Measurements from ENCODE around the gene NKX2-4.
A peak's percentile ranks its signal among the peaks of the same experiment; 100 is the strongest.
"Not testable (repeated sequence)": the region's sequence is repeated elsewhere in the genome, so short reads cannot be mapped to it uniquely, and the experiment has no call there.

Gene NKX2-4

DNA sequence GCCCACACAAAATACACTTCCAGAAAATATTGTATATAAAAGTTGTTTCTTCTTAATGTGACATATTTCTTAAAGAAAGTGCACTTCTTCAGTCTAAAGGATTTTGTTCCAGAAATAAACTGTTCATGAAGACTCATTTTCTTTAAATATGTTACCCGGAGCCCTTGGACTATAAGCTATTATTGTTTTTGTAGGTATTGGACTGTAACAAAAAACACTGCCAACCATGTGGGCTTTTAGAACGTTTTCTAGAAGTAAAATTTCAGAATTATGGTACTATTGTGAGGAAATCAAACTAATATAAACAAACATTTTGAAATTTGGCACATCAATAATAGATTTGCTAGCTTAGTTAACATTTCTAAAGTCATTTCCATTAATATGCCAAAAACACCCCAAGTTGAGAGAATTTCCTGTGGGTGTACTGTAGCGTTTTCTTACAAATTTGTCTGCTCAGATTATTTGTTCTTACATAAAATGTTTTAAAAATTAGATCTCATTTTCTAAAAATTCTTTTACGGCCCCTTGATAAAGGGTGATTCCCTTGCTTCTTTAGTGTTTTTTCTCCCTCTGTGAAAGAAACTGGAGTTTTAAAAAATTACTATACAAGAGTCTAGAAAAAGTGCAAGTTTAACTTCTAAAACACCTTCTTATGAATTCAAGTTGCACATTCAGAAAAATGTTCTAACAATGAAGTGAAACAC lies 3.4 kb downstream of the NKX2-4 start:
- no peak for DNase-seq

DNA sequence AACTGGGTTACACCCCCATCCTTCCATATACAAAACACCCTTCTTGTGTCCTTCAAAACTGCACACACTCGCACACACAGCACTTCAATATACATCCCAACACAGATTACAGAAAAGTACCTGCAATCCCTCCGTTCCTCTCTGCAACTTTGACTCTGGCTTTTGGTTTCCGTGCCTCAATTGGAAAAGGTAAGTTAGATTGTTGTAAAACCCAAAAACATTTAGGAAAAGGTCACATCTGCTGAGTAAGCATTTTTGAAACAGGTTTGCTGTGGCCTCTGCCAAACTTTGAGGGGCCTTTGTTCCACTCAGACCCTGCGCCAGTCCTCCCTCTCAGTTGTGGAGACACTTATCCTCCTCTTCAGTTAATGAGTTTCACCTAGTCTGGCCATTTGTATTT lies 4.2 kb downstream of the NKX2-4 start:
- DNase-seq, result peak; percentile 53

DNA sequence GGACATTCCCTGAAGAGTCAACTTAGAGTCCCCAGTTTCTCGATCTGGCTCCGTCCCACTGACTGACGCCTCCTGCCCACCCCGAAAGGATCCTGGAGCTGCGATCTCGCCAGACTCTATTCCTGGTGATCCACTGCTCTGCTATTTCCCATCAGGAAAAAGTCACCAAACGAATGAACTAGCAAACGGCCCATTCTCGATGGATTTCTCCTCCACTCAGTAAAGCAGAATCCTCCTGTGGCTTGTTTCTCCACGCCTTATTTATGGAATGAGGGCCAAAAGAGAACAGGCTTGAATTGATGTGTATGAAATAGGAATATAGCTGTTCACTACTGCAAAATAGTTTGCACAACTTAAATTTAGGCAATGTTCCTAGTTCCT lies 5.4 kb downstream of the NKX2-4 start:
- DNase-seq, result no peak

DNA sequence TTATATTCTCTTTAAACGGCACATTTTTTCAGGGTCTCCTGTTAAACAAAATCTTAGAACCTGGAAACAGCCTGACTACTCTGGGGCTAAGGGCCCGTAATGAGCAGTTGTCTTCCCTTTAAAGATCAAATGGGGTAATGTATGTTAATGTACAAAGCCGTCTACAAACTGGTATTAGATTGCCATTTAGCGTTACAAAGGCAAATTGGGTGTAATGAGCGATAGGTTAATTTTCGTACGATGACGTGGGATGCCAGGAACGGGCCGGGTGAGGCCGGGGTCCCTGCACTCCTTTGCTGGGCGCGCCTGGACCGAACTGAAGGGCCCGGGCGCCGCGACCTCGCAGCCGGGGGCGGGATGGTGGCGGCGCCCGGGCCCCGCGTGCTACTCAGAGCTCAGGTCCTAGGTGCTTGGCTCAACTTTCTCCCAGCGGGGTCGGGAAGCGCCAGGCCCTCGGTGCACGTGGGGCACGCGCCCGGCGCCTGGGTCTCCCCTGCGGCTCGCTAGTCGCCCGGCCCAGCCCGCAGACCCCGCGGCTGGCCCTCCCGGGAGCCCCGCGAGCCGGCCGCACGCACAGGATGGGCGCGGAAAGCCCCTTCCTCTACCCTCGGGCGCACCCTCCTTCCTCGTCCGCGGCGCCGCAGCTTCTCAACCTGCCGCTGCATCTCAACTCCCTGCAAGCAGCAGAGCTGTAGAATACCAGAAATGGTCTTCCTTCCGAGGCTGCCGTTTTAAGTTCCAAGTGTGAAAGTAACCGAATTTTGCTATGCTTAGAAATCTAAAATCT lies 5.9 kb downstream of the NKX2-4 start:
- DNase-seq, result peak; percentile 72

DNA sequence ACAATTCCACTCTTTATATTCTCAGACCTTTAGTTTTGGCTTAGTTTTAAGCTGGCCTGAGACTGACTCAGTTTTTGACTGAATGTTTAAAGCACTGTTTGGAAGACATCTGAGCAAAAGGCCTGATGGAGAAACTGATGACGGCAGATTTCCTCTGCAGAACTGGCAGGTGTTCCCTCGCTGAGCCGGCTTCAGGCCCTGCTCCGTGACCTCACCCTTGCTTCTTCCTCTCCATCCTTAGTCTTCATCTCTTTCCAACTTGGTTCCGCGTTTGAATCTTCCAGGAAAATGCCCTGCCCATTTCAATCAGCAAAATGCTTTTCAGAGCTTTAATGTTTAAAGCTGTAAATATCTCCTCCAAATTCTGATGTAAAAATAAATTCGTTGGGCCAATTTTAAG lies 6.6 kb downstream of the NKX2-4 start:
- DNase-seq, result peak; percentile 38

DNA sequence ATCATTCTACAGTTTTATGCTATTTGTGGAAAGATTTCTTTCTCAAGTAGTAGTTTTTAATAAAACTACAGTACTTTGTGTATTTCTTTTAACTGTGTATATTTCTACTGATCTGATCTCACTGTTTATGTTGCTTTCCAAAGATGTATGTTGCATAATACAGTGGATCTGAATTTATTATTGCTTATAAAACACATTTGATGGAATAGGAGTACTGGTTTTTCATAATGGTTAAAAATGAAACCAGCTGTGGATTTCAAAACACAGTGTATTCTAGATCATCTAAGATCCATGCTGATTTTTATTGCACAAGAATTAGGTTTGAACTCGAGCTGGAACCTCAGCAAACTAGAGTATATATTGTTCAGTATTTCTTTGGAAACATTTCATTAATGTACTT lies 8.0 kb downstream of the NKX2-4 start:
- DNase-seq, result no peak

DNA sequence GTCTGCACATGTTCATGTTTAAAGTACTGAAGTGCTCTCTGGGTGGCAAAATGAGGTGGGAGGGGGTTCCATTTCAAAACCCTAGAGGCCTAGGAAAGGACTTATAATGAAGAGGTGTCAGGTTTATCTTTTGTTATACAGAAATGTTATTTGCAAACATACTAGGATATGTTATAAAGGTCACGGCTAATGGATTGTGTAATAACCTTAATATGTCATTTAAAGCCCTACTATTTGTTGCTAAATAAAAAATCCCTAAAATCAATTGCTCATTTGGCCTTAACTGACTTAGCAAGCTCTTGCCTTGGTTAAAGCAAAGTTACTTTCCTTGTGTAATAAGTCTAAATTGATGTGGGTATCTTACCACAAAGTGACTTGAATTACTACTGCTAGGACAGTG lies 8.8 kb downstream of the NKX2-4 start:
- DNase-seq, result no peak

DNA sequence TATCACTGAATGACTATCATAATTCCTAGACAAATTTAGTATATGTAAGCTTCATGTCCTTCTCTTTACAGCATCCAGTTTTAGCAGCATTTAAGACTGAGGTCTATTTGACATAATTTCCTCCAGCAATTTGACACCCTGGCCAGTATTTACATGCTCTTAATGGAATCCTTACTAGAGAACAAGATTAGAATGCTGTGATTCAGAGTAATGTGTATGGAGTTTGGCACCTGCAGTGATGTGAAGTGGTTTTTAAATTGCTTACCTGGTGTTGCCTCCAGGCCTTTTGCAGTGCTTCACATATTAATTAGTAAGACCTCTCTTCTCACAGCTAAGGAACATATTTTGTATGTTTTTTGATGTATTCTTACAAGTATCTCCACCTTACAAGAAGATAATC lies 9.8 kb downstream of the NKX2-4 start:
- DNase-seq, result no peak

DNA sequence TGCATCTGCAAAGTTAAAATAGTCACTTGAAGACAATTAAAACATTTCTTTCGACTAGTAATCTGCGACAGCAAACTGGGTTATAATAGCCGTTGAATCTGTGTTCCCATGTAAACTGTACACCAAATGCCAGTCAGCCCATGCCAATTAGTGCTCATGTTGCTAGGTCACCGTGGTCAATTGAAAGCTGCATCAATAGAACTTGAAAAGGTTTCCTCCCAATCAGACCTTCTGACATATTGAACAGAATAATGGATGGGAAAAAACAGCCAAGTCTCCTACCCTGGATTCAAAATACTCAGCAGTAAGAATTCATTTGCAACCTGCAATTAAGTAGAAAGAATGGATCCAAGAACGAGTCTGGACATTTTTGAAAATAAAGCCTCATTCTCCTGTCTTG lies 11.2 kb downstream of the NKX2-4 start:
- no peak for DNase-seq

DNA sequence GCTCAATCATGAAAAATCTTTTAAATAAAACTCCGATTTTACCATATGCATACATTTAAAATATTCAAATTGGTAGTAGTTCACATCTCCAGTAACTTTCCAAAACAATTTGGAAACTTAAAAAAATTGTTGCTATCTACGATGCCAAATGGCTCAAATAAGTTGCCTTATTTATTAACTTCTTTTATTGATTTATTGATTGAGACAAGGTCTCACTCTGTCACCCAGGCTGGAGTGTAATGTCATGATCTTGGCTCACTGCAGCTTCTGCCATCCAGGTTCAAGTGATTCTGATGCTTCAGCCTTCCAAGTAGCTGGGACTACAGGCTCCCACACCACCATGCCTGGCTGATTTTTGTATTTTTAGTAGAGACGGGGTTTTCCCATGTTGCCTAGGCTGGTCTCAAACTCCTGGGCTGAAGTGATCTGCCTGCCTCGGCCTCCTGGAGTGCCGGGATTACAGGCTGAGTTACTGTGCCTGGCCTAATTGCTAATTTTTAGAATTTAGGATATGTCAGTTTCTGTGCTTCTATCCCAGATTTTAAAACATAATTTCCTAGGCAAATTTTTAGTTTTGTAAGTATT lies 12.9 kb downstream of the NKX2-4 start:
- no peak for DNase-seq

DNA sequence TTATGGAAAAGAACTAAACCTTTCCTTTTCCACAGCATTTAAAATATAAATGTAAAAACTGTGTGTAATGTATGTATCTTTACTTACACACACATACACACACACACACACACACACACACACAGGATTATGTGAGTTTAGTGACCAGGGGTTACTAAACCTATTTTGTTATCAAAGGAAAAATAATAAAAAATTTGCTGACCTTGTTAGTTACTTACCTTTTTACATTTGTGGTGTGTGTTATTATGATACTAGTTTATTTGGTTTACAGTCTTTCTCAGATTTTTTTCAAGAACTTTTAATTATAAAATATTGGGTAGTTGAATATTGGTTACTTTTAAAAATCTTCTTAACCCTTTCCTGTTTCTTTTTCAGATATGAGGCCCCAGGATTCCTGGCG lies 15.7 kb downstream of the NKX2-4 start:
- no peak for DNase-seq

DNA sequence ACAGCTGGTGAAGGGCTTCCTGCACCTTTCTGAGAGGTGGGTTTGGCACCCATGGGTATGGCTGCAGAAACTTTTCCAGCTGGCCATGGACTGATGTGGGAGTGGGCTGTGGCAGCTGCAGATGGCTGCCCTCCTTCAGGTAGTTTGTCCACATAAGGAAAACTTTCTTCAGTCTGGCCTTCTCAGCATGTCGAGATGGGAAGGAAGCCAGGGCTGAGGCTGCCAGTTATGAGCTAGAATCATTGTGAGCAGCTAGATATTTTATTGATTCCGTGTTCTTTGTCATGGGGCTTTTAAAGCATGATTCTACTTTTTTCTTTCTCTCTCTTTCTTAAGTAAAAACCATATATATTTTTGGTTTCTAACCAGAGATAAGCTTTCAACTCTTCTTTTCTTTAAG lies 16.6 kb downstream of the NKX2-4 start:
- DNase-seq, result no peak

DNA sequence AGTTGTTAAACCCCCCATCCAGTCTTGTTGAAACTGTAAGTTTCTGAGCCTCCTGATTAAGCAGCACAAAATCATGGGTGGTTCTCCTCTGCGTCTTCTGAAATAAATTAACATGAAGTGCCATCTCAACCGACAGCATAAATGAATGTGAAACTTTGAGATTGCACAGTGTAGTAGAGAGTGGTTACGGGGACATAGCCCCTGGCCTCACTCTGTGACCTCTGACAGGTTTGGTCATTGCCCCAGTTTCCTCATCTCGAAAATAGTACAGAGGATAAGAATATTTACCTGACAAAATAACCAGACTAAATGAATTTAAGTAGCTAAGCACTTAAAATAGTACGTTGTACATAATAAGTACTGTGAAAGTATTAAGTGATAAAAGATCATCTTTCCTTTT lies 19.1 kb downstream of the NKX2-4 start:
- no peak for DNase-seq

DNA sequence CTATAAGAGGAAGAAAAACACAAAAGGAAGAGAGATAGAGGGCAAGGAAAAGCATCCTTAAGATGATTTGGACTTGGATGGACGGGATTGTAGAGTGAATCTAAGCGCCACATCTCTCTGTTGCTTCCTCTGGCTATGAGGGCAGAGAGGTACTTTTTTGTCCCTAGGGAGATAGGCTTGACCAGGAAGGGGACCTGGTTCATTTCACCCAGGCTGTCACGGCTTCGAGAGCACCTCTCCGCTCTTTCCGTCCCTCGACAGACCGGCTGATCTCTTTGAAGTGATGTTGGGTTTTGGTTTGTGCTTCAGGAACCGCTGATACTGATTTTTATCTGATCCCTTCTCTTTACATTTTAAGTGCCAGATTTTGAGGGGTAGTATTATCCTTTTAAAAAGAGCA lies 19.6 kb downstream of the NKX2-4 start:
- DNase-seq, result no peak

DNA sequence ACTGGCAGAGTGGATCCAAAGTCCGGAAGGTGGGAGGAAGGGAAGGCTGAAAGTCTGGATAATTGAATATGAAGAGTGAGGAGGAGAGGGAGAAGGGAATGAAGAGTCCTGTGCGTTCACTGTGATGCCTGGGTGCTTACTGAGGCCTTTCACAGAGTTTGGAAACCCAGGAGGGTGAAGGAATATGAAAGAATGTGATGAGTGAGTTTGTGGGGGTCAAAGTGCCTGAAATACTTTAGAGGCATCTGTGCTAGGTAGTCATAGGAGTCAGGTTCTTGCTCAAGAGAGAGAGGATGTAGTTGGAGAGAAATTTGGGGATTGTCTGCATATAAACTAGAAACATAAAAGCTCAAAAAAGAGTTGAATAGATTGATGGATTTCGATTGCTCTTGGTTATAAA lies 20.7 kb downstream of the NKX2-4 start:
- no peak for DNase-seq

DNA sequence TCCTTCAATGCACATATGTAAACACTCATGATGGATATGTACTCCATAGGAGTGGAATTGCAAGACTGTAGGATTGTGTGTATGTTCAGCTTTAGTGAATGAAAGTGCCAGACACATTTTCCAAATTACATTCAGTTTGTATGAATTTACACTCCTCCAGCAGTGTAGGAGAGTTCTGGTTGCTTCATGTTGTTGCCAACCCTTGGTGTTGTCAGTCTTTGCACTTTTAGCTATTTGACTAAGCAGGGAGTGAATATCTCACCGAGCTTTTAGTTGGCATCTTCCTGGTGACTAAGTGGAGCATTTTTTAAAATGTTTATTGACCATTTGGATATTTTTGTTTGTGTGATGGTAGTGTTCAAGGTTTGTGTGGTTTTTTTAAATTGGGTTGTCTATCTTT lies 23.9 kb downstream of the NKX2-4 start:
- DNase-seq, result no peak

DNA sequence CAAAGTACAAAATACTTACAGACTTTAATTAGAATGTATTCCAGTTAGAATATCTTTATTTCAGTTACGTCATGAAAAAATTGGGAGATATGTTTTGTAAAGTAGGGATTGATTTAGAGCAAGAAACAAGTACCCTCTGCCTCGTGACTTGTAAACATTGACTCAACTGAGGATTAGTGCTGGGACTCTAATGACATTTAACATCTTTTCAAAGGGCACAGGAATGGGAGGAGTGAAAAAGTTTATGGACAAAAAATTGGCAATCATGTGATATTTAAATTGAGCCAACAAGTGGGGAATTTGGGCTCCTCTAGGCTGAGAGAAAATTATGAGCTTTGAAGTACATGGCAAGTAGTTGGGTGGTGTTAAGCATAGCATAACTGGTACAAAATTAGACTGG lies 25.3 kb downstream of the NKX2-4 start:
- DNase-seq, result no peak

DNA sequence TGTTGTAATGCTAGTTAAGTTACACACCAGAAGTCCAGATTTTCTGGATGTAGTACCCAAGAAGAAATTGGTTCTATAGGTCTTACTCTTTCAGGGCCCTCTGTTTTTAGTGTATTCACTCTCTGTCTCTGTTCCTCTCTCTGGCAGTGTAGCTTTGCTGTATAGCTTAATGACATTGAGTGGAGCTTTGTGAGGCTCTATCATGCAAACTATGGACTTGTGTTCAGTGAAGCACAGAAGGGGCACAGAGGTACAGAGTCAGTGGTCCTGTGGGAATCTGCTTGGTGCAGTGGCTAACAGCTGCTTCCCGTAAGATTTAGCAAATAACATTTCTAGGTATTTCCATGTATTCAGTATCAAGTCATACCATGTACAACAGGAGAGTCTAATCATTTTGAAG lies 26.1 kb downstream of the NKX2-4 start:
- DNase-seq, result no peak

DNA sequence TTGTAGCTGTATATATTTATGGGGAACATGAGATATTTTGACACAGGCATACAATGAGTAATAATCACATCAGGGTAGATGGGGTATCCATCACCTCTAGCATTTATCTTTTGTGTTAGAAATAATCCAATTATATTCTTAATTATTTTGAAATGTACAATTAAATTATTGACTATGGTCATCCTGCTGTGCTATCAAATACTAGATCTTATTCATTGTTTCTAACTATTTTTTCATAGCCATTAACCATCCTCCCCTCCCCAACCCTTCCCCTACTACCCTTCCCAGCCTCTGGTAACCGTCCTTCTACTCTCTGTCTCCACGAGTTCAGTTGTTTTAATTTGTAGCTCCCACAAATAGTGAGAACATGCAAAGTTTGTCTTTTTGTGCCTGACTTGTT lies 28.5 kb downstream of the NKX2-4 start:
- DNase-seq, result no peak

DNA sequence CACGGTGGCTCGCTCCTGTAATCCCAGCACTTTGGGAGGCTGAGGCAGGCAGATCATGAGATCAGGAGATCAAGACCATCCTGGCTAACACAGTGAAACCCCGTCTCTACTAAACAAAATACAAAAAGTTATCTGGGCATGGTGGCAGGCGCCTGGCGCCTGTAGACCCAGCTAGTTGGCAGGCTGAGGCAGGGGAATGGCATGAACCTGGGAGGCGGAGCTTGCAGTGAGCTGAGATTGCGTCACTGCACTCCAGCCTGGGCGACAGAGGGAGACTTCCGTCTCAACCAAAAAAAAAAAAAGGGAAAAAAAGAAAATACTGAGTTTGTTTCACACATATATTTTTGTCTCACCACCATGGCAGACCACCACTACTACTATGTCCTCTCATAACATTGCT lies 31.1 kb downstream of the NKX2-4 start:
- not testable (repeated sequence) for DNase-seq

DNA sequence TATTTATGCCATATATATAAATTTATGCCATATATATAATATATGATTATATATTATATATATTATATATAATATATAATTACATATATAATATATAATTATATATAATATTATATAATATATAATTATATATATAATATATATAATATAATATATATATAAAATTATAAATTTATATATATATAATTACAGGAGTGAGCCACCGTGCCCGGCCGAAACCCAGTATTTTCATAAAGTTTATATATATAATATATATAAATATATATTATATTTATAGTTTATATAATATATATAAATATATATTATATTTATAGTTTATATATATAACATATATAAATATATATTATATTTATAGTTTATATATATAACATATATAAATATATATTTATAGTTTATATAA lies 31.6 kb downstream of the NKX2-4 start:
- no peak for DNase-seq

DNA sequence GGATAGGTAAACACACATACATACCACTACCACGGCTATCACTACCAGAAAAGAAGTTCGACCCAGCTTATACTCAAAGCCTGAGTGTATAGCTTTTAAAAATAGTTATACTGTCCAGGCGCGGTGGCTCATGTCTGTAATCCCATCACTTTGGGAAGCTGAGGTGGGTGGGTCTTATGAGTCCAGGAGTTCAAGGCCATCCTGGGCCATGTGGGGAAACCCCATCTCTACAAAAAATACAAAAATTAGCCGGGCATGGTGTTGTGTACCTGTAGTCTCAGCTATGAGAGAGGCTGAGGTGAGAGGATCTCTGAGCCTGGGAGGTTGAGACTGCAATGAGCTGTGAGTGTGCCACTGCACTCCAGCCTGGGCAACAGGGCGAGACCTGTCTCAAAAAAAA lies 32.9 kb downstream of the NKX2-4 start:
- no peak for DNase-seq

DNA sequence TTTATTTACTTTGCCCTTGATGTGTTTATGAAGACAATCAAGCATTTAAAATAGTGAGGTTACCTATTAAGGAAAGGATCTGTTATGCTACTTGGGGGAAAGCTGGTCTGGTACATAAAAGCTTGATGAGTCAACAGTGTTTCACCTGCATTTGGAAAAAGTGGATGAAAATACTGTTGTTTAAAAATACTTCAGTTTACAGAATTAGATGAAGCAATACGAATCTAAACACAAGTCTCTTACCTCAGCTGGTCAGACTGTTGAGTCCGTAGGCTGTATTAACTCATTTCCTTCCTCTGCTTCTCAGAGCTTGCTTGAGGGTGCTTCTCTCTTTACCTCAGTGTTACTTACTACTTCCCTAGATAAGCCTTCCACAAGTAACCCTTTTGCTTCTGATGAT lies 36.1 kb downstream of the NKX2-4 start:
- no peak for DNase-seq

DNA sequence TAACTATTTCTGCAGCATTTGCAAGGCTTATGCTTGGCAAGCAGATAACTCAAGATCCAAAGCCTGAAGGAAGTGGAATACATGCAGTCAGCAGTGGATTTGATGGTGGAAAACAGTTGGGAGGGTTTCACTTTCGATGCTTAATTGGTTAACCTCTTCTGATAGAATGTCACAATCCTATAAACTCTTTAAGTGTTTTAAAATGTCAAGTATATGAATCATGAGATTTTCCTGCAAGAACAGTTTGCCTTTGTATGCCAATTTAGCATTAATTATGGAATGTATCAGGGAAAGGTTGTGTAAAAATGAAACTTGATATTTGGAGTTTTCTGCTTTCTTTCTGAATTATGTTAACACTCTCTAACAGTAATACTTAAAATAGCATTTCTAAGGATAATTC lies 36.6 kb downstream of the NKX2-4 start:
- no peak for DNase-seq

DNA sequence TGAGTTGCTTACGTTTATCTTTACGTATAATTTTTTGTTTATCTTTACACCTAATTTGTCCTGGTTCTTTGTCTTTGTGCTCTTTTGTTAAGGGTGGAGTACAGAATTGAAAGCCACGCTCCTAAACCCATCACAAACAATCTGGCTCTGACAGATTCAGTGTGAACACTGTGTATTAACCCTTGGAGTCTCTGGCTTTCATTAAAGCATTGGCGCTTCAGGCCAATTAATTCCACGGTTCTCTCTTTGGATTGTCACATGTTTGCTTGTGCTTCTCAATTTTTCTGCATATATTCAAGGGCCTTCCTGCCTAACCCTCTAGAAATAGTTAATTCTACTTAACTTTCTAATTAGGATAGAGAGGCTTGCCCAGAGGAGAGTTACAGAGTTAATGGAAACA lies 38.6 kb downstream of the NKX2-4 start:
- DNase-seq, result no peak
